A549 (cell line): Measurements from ENCODE around the gene ZFYVE9. TPM values are rescaled to one million over a fixed set of nuclear protein-coding genes. Genes with fewer than 3 reads are reported as not detected.

Source experiments
- ATAC-seq, 2 experiments: fragments of 200-7000 bp in 1 of 2; fragments of >200 bp in 1 of 2; cut with Nextera tagmentation in 1 of 2; cut with Tn5 transposase in 1 of 2; 3 replicates each; pipeline versions ENCODE4 v1.8.0 to v1.9.1; 2018 to 2020; ENCODE audit warnings: mild to moderate bottlenecking in 1 of 2, moderate library complexity in 1 of 2
- CTCF ChIA-PET: fragments of 300-600 bp; sonication (Branson Sonifier 250); formaldehyde crosslinking; extraction: SDS; loops from one replicate; lab custom pipeline; 2021; ENCODE audit warnings: antibody characterized with exemption, inconsistent platforms; lab: Yijun Ruan, JAX
- POLR2A ChIA-PET: fragments of 350-600 bp; formaldehyde crosslinking; extraction: SDS; loops from one replicate; lab custom pipeline; 2021; ENCODE audit warnings: antibody characterized with exemption, inconsistent platforms; lab: Yijun Ruan, JAX
- DNase-seq, 2 experiments: peaks; one replicate each; pipeline versions ENCODE4 v3.0.0 to v3.0.0-alpha.2; 2011 to 2016; ENCODE audit warnings: low read depth in 1 of 2, low spot score in 1 of 2
- FAIRE-seq: peaks from 2 replicates; lab custom pipeline; 2011; peaks lifted over from hg19 to GRCh38; lab: Jason Lieb, UNC
- H3K27ac ChIP-seq, 2 experiments: fragments of >200 bp; sonication (Bioruptor Twin); formaldehyde crosslinking; 3 replicates each; pipeline ENCODE4 v1.5.1; 2016 to 2017
- H3K4me1 ChIP-seq: fragments of >200 bp; sonication (Bioruptor Twin); formaldehyde crosslinking; 3 replicates; pipeline ENCODE4 v1.6.1; 2016
- H3K4me2 ChIP-seq: fragments of >200 bp; sonication (Bioruptor Twin); formaldehyde crosslinking; 3 replicates; pipeline ENCODE4 v1.6.1; 2016
- H3K4me3 ChIP-seq: fragments of >200 bp; sonication (Bioruptor Twin); formaldehyde crosslinking; 3 replicates; pipeline ENCODE4 v1.5.1; 2016
- H3K9me3 ChIP-seq: fragments of >200 bp; sonication (Bioruptor Twin); formaldehyde crosslinking; 3 replicates; pipeline ENCODE4 v1.6.1; 2016
- ATOH8 ChIP-seq: fragments of 250-450 bp; sonication (Bioruptor Pico); IDR thresholded peaks from 2 replicates; pipeline ENCODE4 v1.5.0; 2020; ENCODE audit warnings: low read depth, mild to moderate bottlenecking, moderate library complexity
- CBX2 ChIP-seq: fragments of 200-600 bp; sonication (generic); IDR thresholded peaks from 2 replicates; pipeline ENCODE4 v1.6.1; 2016; ENCODE audit warnings: low read depth, mild to moderate bottlenecking, borderline replicate concordance
- CHD4 ChIP-seq: fragments of 200-600 bp; sonication (generic); IDR thresholded peaks from 2 replicates; pipeline ENCODE4 v1.6.1; 2016; ENCODE audit warnings: antibody characterized with exemption, mild to moderate bottlenecking, borderline replicate concordance
- EHF ChIP-seq: fragments of 250-450 bp; sonication (Bioruptor Pico); IDR thresholded peaks from 2 replicates; pipeline ENCODE4 v1.5.0; 2020; ENCODE audit warnings: mild to moderate bottlenecking
- EHMT2 ChIP-seq: fragments of 200-600 bp; sonication (generic); IDR thresholded peaks from 2 replicates; pipeline ENCODE4 v1.6.1; 2016; ENCODE audit warnings: antibody characterized with exemption, low read depth, mild to moderate bottlenecking, moderate library complexity
- ELK1 ChIP-seq: fragments of 150-350 bp; IDR thresholded peaks from 2 replicates; pipeline ENCODE4 v1.6.1; 2014; ENCODE audit warnings: low read depth, mild to moderate bottlenecking, low read length
- EP300 ChIP-seq, 2 experiments: fragments of >200 bp; sonication (Bioruptor Twin); formaldehyde crosslinking; IDR thresholded peaks; 2 replicates in 1 of 2; 3 replicates in 1 of 2; pipeline ENCODE4 v1.6.1; 2016 to 2017
- FOXS1 ChIP-seq: fragments of 250-450 bp; sonication (Bioruptor Pico); IDR thresholded peaks from 2 replicates; pipeline ENCODE4 v1.5.0; 2020; ENCODE audit warnings: mild to moderate bottlenecking, moderate library complexity
- HEYL ChIP-seq: fragments of 250-450 bp; sonication (Bioruptor Pico); IDR thresholded peaks from 2 replicates; pipeline ENCODE4 v1.8.0; 2021; ENCODE audit warnings: mild to moderate bottlenecking, moderate library complexity
- HMGXB4 ChIP-seq: fragments of 250-450 bp; sonication (Bioruptor Pico); IDR thresholded peaks from 2 replicates; pipeline ENCODE4 v1.5.0; 2021; ENCODE audit warnings: mild to moderate bottlenecking, moderate library complexity, borderline replicate concordance
- HOXB5 ChIP-seq: fragments of 250-450 bp; sonication (Bioruptor Pico); IDR thresholded peaks from 2 replicates; pipeline ENCODE4 v1.5.0; 2020; ENCODE audit warnings: mild to moderate bottlenecking, moderate library complexity
- KDM5A ChIP-seq: fragments of 200-600 bp; sonication (generic); IDR thresholded peaks from 2 replicates; pipeline ENCODE4 v1.6.1; 2016; ENCODE audit warnings: antibody characterized with exemption, mild to moderate bottlenecking
- MAFK ChIP-seq: fragments of 450-650 bp; IDR thresholded peaks from 2 replicates; pipeline ENCODE4 v1.6.1; 2014; ENCODE audit not compliant: partially characterized antibody
- MAX ChIP-seq: IDR thresholded peaks from 2 replicates; pipeline ENCODE4 v1.6.1; 2012
- MAZ ChIP-seq: fragments of 150-350 bp; IDR thresholded peaks from 2 replicates; pipeline ENCODE4 v1.6.1; 2014; ENCODE audit warnings: antibody characterized with exemption, low read depth, low read length, borderline replicate concordance
- MYC ChIP-seq: IDR thresholded peaks from 2 replicates; pipeline ENCODE4 v1.6.1; 2012; ENCODE audit warnings: mild to moderate bottlenecking, inconsistent platforms, low read length, improper control_type of control experiment, borderline replicate concordance
- NFE2L2 ChIP-seq: fragments of 150-350 bp; conservative IDR thresholded peaks from 2 replicates; pipeline ENCODE4 v1.6.1; 2014; ENCODE audit warnings: low read length
- NR3C1 ChIP-seq: fragments of >200 bp; sonication (Bioruptor Twin); formaldehyde crosslinking; IDR thresholded peaks from 3 replicates; pipeline ENCODE4 v1.6.1; 2017
- RARB ChIP-seq: fragments of 250-450 bp; sonication (Bioruptor Pico); IDR thresholded peaks from 2 replicates; pipeline ENCODE4 v1.8.0; 2021; ENCODE audit warnings: mild to moderate bottlenecking, moderate library complexity
- RCOR1 ChIP-seq: fragments of 150-350 bp; IDR thresholded peaks from 2 replicates; pipeline ENCODE4 v1.6.1; 2014; ENCODE audit warnings: antibody characterized with exemption, low read length, low read depth
- RNF2 ChIP-seq: fragments of 200-600 bp; sonication (generic); IDR thresholded peaks from 2 replicates; pipeline ENCODE4 v1.6.1; 2016; ENCODE audit warnings: low read depth, mild to moderate bottlenecking, antibody characterized with exemption, moderate library complexity, borderline replicate concordance
- SREBF2 ChIP-seq: fragments of 450-650 bp; IDR thresholded peaks from 2 replicates; pipeline ENCODE4 v1.6.1; 2014; ENCODE audit warnings: mild to moderate bottlenecking, moderate library complexity
- TFCP2L1 ChIP-seq: fragments of 250-450 bp; sonication (Bioruptor Pico); IDR thresholded peaks from 2 replicates; pipeline ENCODE4 v1.5.0; 2021; ENCODE audit warnings: mild to moderate bottlenecking
- ZC3H11A ChIP-seq: fragments of 450-650 bp; IDR thresholded peaks from 2 replicates; pipeline ENCODE4 v1.6.1; 2014; ENCODE audit warnings: antibody characterized with exemption, mild to moderate bottlenecking
- ZSCAN20 ChIP-seq: fragments of 250-450 bp; sonication (Bioruptor Pico); IDR thresholded peaks from 2 replicates; pipeline ENCODE4 v1.8.0; 2022; ENCODE audit warnings: mild to moderate bottlenecking, moderate library complexity
- WGBS: methylation state at CpG from one replicate; pipeline ENCODE4 v1.1.6; 2017; ENCODE audit errors: missing lambda C conversion rate; 5-methylcytosine and 5-hydroxymethylcytosine counted together
- polyA plus RNA-seq, 4 experiments: library from polyadenylated mRNA; depleted of rRNA in 3 of 4; stranded (reverse); fragments of >200 nt; fragmentation: RNase III in 1 of 4; extraction: RNeasy Plus Mini Kit Qiagen cat#74134 plus additional on column Dnase treatment in 1 of 4; gene quantifications; 2 replicates in 3 of 4; 3 replicates in 1 of 4; pipeline ENCODE4 v1.2.3, GENCODE V29; 2011 to 2017

The ZFYVE9 gene
- polyA plus RNA-seq, 2 of the 4 experiments (the other 2 are of a cell fraction) = 7.1 to 11.9 TPM

- TF ChIP-seq FOXS1 (CRISPR knock-in tag) = no peak
- TF ChIP-seq EHMT2 = no peak
- no peak for TF ChIP-seq HEYL (CRISPR knock-in tag)
Measured at GRCh38 chr1:52332411-52332810, 190.5 kb downstream of the ZFYVE9 start (continued).

- no peaks in the 10 kb centered on the region for H3K4me1 ChIP-seq
- ChIA-PET CTCF (interaction anchor here (0.6 to 1.5 kb wide), 3 partner anchors 9 to 207 kb away, joined by 3 to 5 read pairs (median 3); no protein-coding TSS in a partner anchor), POLR2A (no interaction called here)
- no peak for DNase-seq
- no peak overlapping the region for H3K4me2 ChIP-seq
- ATAC-seq = no peak
- no peaks in the 10 kb centered on the region for H3K9me3 ChIP-seq
- H3K27ac ChIP-seq = no peak overlapping the region
- 61% methylated on average over 3 of the region's 3 CpGs for WGBS
- H3K4me3 ChIP-seq = no peak overlapping the region
- FAIRE-seq = no peak
- no peak for TF ChIP-seq FOXS1 (CRISPR knock-in tag)
- TF ChIP-seq RCOR1 = no peak
- no peak for TF ChIP-seq MAFK
- TF ChIP-seq MAX = no peak
- TF ChIP-seq MYC = no peak
- TF ChIP-seq ATOH8 (CRISPR knock-in tag) = no peak
- no peak for TF ChIP-seq MAZ
- TF ChIP-seq HOXB5 (CRISPR knock-in tag) = no peak
- no peak for TF ChIP-seq HMGXB4 (CRISPR knock-in tag)
- TF ChIP-seq TFCP2L1 = no peak
- TF ChIP-seq ZC3H11A = no peak
- no peak for TF ChIP-seq NR3C1
- TF ChIP-seq ZSCAN20 = no peak
- no peak for TF ChIP-seq SREBF2
- no peak for TF ChIP-seq HEYL (CRISPR knock-in tag)
- no peak for TF ChIP-seq EHF (CRISPR knock-in tag)
- no peak for TF ChIP-seq CBX2
- no peak for TF ChIP-seq KDM5A
Measured at GRCh38 chr1:52334906-52335528, 193.1 kb downstream of the ZFYVE9 start.

GRCh38 chr1:52337439-52337838, 195.6 kb downstream of the ZFYVE9 start:
- H3K4me2 ChIP-seq = no peak overlapping the region
- POLR2A ChIA-PET = no interaction called here
- ATAC-seq (no peak), DNase-seq (no peak), FAIRE-seq (no peak)
- H3K9me3 ChIP-seq = no peaks in the 10 kb centered on the region
- 75% methylated on average over 2 of the region's 2 CpGs for WGBS
- H3K4me3 ChIP-seq = no peak overlapping the region
- CTCF ChIA-PET = interaction anchor here (0.8 to 1.0 kb wide), 2 partner anchors 30 to 349 kb away, joined by 3 read pairs; no protein-coding TSS in a partner anchor
- no peak overlapping the region for H3K27ac ChIP-seq
- H3K4me1 ChIP-seq = no peaks in the 10 kb centered on the region
- TF ChIP-seq KDM5A (no peak), NFE2L2 (no peak), ATOH8 (CRISPR knock-in tag) (no peak), CHD4 (no peak), RNF2 (no peak), HEYL (CRISPR knock-in tag) (no peak), ELK1 (no peak), ZC3H11A (no peak), RARB (CRISPR knock-in tag) (no peak), EP300 (IDR thresholded peaks at IDR 0.05) (no peak)
